ENCODE results near the gene TBXAS1. TPM values are rescaled to one million over a fixed set of nuclear protein-coding genes. Genes with fewer than 3 reads are reported as not detected.

TBXAS1 gene
- total and polyA plus RNA-seq, 2 donors (not counting 3 experiments of a cell fraction or from before 2014, with no cell fraction given), result 2.1 to 4.3 TPM

DNA sequence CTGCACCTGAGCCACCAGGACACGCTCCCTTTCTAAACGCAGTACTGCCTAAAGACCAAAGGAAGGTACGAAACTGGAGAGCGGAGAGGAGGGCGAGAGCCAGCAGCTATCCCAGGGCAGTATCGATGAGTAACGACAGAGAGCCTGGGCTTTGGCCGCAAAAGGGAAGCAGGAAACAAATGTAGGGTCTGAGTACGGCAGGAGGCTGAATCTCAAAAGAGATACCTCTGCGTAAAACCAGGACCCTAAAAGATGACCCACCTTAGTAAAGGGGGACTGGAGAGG, 213.3 kb downstream of the TBXAS1 start:
- peak overlapping the region; percentile 61 for H3K9ac ChIP-seq (replicated peaks; ENCODE audit: extremely low read depth, insufficient read depth, low read length)
- no peak for FAIRE-seq

DNA sequence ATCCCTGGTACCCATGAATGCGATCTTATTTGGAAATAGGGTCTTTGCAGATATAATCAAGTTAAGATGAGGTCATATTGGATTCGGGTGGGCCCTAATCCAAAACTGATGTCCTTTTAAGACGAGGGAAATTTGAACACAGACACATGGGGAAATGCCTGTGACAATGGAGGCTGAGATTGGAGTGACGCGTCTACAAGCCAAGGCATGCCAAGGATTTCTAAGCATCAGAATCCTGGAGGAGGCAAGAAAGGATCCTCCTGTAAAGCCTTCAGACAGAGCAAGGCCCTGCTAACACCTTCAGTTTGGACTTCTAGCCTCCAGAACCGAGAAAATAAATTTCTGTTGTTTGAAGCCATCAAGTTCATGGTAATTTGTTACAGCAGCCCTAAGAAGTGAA, 215.2 kb downstream of the TBXAS1 start:
- Histone ChIP-seq H3K36me3 (ENCODE audit: control insufficient read depth in 2 of 2, extremely low read depth in 1 of 2, insufficient read depth in 2 of 2, low read length in 2 of 2) (peaks cover 3 to 4% of the 10 kb centered on the region in 2 experiments), H3K4me1 (ENCODE audit: control insufficient read depth, extremely low read depth, insufficient read depth, low read length) (peaks cover 40% of the 10 kb centered on the region), H3K27me3 (ENCODE audit: control insufficient read depth in 2 of 2, insufficient read depth in 2 of 2, low read length in 2 of 2) (no peaks in the 10 kb centered on the region), H3K9me1 (replicated peaks; ENCODE audit: control insufficient read depth, extremely low read depth, insufficient read depth, low read length) (no peaks in the 10 kb centered on the region), H3K9ac (replicated peaks; ENCODE audit: extremely low read depth, insufficient read depth, low read length) (no peak overlapping the region), H3K79me2 (ENCODE audit: control insufficient read depth, insufficient read depth, low read length) (peaks cover 16% of the 10 kb centered on the region), H3K4me3 (replicated peaks in 1 of 3; ENCODE audit: insufficient read depth in 1 of 3, low read depth in 1 of 3, low read length in 3 of 3) (no peak overlapping the region), H3K9me3 (replicated peaks; ENCODE audit: control insufficient read depth, insufficient read depth, low read length) (no peaks in the 10 kb centered on the region), H4K20me1 (replicated peaks; ENCODE audit: control insufficient read depth, extremely low read depth, insufficient read depth, low read length) (no peaks in the 10 kb centered on the region), H2AFZ (ENCODE audit: low read depth, low read length) (no peak overlapping the region), H3K4me2 (ENCODE audit: insufficient read depth, low read length) (no peak overlapping the region), H3K27ac (ENCODE audit: insufficient read depth, low read depth, low read length) (no peak overlapping the region)
- TF ChIP-seq POLR2A (IDR thresholded peaks at IDR 0.05; ENCODE audit: low read depth, low read length), result no peak
- TF ChIP-seq MAX (IDR thresholded peaks at IDR 0.05; ENCODE audit: insufficient read depth, insufficient read length), result no peak
- TF ChIP-seq FOS (IDR thresholded peaks at IDR 0.05; ENCODE audit: borderline replicate concordance, insufficient read depth, low read length), result no peak
- no peak for TF ChIP-seq CTCF (IDR thresholded peaks at IDR 0.05; ENCODE audit: extremely low read depth in 1 of 2, insufficient read depth in 1 of 2, low read depth in 1 of 2, low read length in 2 of 2)
- no peak for TF ChIP-seq MYC (IDR thresholded peaks at IDR 0.05; ENCODE audit: low read depth, low read length)
- TF ChIP-seq POLR2AphosphoS5 (IDR thresholded peaks at IDR 0.05; ENCODE audit: insufficient read depth, low read depth, low read length), result no peak
- no peak for TF ChIP-seq JUN (IDR thresholded peaks at IDR 0.05; ENCODE audit: borderline replicate concordance, insufficient read depth, insufficient read length, low read depth)
- TF ChIP-seq GATA2 (IDR thresholded peaks at IDR 0.05; ENCODE audit: insufficient read depth, insufficient read length, low read depth, low read length), result no peak
- TF ChIP-seq EZH2 (IDR thresholded peaks at IDR 0.05; ENCODE audit: borderline replicate concordance, low read depth, low read length, severe bottlenecking), result no peak
- intact Hi-C loops (cut with micrococcal nuclease), result loop anchor here (10.0 kb wide), 2 partner anchors 679 to 1631 kb away; no protein-coding TSS in a partner anchor
- ChIA-PET CTCF (no interaction called here), POLR2A (no interaction called here)
- FAIRE-seq (no peak), DNase-seq (ENCODE audit: low read depth, low spot score) (no peak)
- dilution Hi-C loops (cut with MboI; ENCODE audit: extremely low pct_ligation_motif_present, low sequenced_read_pairs), result no loop called here
- BruUV-seq (replicated peaks), result no TSS peak

More for the DNA sequence above, 213.3 kb downstream of the TBXAS1 start:
- Histone ChIP-seq H3K27ac (ENCODE audit: insufficient read depth, low read depth, low read length) (peak overlapping the region; percentile 85), H2AFZ (ENCODE audit: low read depth, low read length) (peak overlapping the region; percentile 32), H3K79me2 (ENCODE audit: control insufficient read depth, insufficient read depth, low read length) (peaks cover 32% of the 10 kb centered on the region), H3K27me3 (ENCODE audit: control insufficient read depth in 2 of 2, insufficient read depth in 2 of 2, low read length in 2 of 2) (no peaks in the 10 kb centered on the region), H3K36me3 (ENCODE audit: control insufficient read depth in 2 of 2, extremely low read depth in 1 of 2, insufficient read depth in 2 of 2, low read length in 2 of 2) (peaks cover 9 to 10% of the 10 kb centered on the region in 2 experiments), H4K20me1 (replicated peaks; ENCODE audit: control insufficient read depth, extremely low read depth, insufficient read depth, low read length) (no peaks in the 10 kb centered on the region), H3K4me2 (ENCODE audit: insufficient read depth, low read length) (peak overlapping the region; percentile 86), H3K4me3 (replicated peaks in 1 of 3; ENCODE audit: insufficient read depth in 1 of 3, low read depth in 1 of 3, low read length in 3 of 3) (peak overlapping the region in 2 of 3 experiments; percentile 10 to 53), H3K9me1 (replicated peaks; ENCODE audit: control insufficient read depth, extremely low read depth, insufficient read depth, low read length) (no peaks in the 10 kb centered on the region), H3K4me1 (ENCODE audit: control insufficient read depth, extremely low read depth, insufficient read depth, low read length) (peaks cover 46% of the 10 kb centered on the region), H3K9me3 (replicated peaks; ENCODE audit: control insufficient read depth, insufficient read depth, low read length) (no peaks in the 10 kb centered on the region)
- BruUV-seq (replicated peaks), result no TSS peak
- ChIA-PET CTCF (interaction anchor here (0.7 to 6.0 kb wide), 4 partner anchors 9 to 40 kb away, joined by 3 to 66 read pairs (median 4); partner anchors contain the start of gene PARP12), POLR2A (interaction anchor here (1.3 to 1.6 kb wide), 4 partner anchors 16 to 702 kb away, joined by 3 to 5 read pairs (median 4); no protein-coding TSS in a partner anchor)
- intact Hi-C loops (cut with micrococcal nuclease) (loop anchor here (1.0 to 10.0 kb wide), 4 partner anchors 19 to 1632 kb away; no protein-coding TSS in a partner anchor), dilution Hi-C loops (cut with MboI; ENCODE audit: extremely low pct_ligation_motif_present, low sequenced_read_pairs) (no loop called here)
- TF ChIP-seq FOS (IDR thresholded peaks at IDR 0.05; ENCODE audit: borderline replicate concordance, insufficient read depth, low read length), result no peak
- no peak for TF ChIP-seq POLR2AphosphoS5 (IDR thresholded peaks at IDR 0.05; ENCODE audit: insufficient read depth, low read depth, low read length)
- no peak for TF ChIP-seq GATA2 (IDR thresholded peaks at IDR 0.05; ENCODE audit: insufficient read depth, insufficient read length, low read depth, low read length)
- no peak for TF ChIP-seq MYC (IDR thresholded peaks at IDR 0.05; ENCODE audit: low read depth, low read length)
- no peak for TF ChIP-seq JUN (IDR thresholded peaks at IDR 0.05; ENCODE audit: borderline replicate concordance, insufficient read depth, insufficient read length, low read depth)
- no peak for TF ChIP-seq MAX (IDR thresholded peaks at IDR 0.05; ENCODE audit: insufficient read depth, insufficient read length)
- no peak for DNase-seq (ENCODE audit: low read depth, low spot score)
